Liver (tissue), 9 donors: ENCODE measurements around the gene SIL1. TPM values are rescaled to one million over a fixed set of nuclear protein-coding genes. Genes with fewer than 3 reads are reported as not detected.

Experiments
- DNase-seq: peaks from one replicate; pipeline ENCODE4 v3.0.0-alpha.2; 2017; ENCODE audit warnings: low spot score
- H3K27ac ChIP-seq, 2 donors: one replicate each; pipeline ENCODE4 v1.7.0; 2013; ENCODE audit warnings: inconsistent platforms in 2 of 2, low read length in 2 of 2, control low read depth in 1 of 2, low read depth in 1 of 2, mild to moderate bottlenecking in 1 of 2
- H3K27me3 ChIP-seq, 4 donors: one replicate each; pipeline versions ENCODE4 v1.6.1 to v1.7.0; 2013; ENCODE audit warnings: low read length in 3 of 4, inconsistent platforms in 1 of 4, mild to moderate bottlenecking in 1 of 4, moderate library complexity in 1 of 4; ENCODE audit not compliant: control insufficient read depth in 4 of 4, insufficient read depth in 4 of 4
- H3K36me3 ChIP-seq, 4 donors: one replicate each; pipeline versions ENCODE4 v1.6.1 to v1.7.0; 2013; ENCODE audit warnings: low read length in 3 of 4, mild to moderate bottlenecking in 3 of 4, low read depth in 1 of 4, moderate library complexity in 1 of 4; ENCODE audit not compliant: control insufficient read depth in 4 of 4, insufficient read depth in 3 of 4
- H3K4me1 ChIP-seq, 4 donors: one replicate each; pipeline versions ENCODE4 v1.6.1 to v1.7.0; 2013; ENCODE audit warnings: low read length in 3 of 4, mild to moderate bottlenecking in 3 of 4, moderate library complexity in 1 of 4; ENCODE audit not compliant: control insufficient read depth in 4 of 4, insufficient read depth in 4 of 4
- H3K4me3 ChIP-seq, 3 donors: one replicate each; pipeline versions ENCODE4 v1.6.1 to v1.7.0; 2013; ENCODE audit warnings: low read length in 3 of 3, control low read depth in 1 of 3, low read depth in 1 of 3, mild to moderate bottlenecking in 1 of 3
- H3K9ac ChIP-seq, 2 donors: one replicate each; pipeline ENCODE4 v1.7.0; 2013; ENCODE audit warnings: low read length in 2 of 2, mild to moderate bottlenecking in 2 of 2, moderate library complexity in 2 of 2, control low read depth in 1 of 2, low read depth in 1 of 2
- H3K9me3 ChIP-seq, 4 donors: one replicate each; pipeline versions ENCODE4 v1.6.1 to v1.7.0; 2013; ENCODE audit warnings: low read length in 3 of 4; ENCODE audit not compliant: control insufficient read depth in 4 of 4
- EGR1 ChIP-seq, 2 donors: IDR thresholded peaks; 2 replicates each; pipeline ENCODE4 v1.6.1; 2016 to 2018; ENCODE audit warnings: antibody characterized with exemption in 2 of 2, low read depth in 2 of 2
- FOXA1 ChIP-seq: IDR thresholded peaks from 2 replicates; pipeline ENCODE4 v1.6.1; 2016; ENCODE audit warnings: antibody characterized with exemption
- FOXA2 ChIP-seq: IDR thresholded peaks from 2 replicates; pipeline ENCODE4 v1.6.1; 2016; ENCODE audit warnings: antibody characterized with exemption
- HNF4A ChIP-seq, 2 donors: conservative IDR thresholded peaks; 2 replicates each; pipeline ENCODE4 v1.6.1; 2016; ENCODE audit warnings: antibody characterized with exemption in 2 of 2, mild to moderate bottlenecking in 2 of 2
- HNF4G ChIP-seq: IDR thresholded peaks from 2 replicates; pipeline ENCODE4 v1.6.1; 2016; ENCODE audit warnings: antibody characterized with exemption
- NR2F2 ChIP-seq: IDR thresholded peaks from 2 replicates; pipeline ENCODE4 v1.6.1; 2016; ENCODE audit warnings: antibody characterized with exemption
- RAD21 ChIP-seq, 2 donors: IDR thresholded peaks; 2 replicates each; pipeline ENCODE4 v1.6.1; 2016; ENCODE audit warnings: antibody characterized with exemption in 2 of 2, mild to moderate bottlenecking in 2 of 2
- RXRA ChIP-seq, 2 donors: IDR thresholded peaks; 2 replicates each; pipeline ENCODE4 v1.6.1; 2017 to 2018; ENCODE audit warnings: antibody characterized with exemption in 2 of 2, mild to moderate bottlenecking in 1 of 2
- SP1 ChIP-seq: IDR thresholded peaks from 2 replicates; pipeline ENCODE4 v1.6.1; 2018; ENCODE audit warnings: antibody characterized with exemption, mild to moderate bottlenecking
- TAF1 ChIP-seq: conservative IDR thresholded peaks from 2 replicates; pipeline ENCODE4 v1.6.1; 2016; ENCODE audit warnings: antibody characterized with exemption, mild to moderate bottlenecking
- YY1 ChIP-seq: IDR thresholded peaks from 2 replicates; pipeline ENCODE4 v1.6.1; 2016; ENCODE audit warnings: antibody characterized with exemption, mild to moderate bottlenecking
- WGBS: extraction: QIAGEN DNeasy Blood & Tissue Kit; methylation state at CpG from one replicate; pipeline ENCODE4 v1.1.7; 2013; 5-methylcytosine and 5-hydroxymethylcytosine counted together
- polyA plus RNA-seq, 2 donors: library from polyadenylated mRNA; stranded (reverse) in 1 of 2; unstranded in 1 of 2; fragments of 200-250 nt in 1 of 2; fragments of >200 nt in 1 of 2; fragmentation: Nextera tagmentation in 1 of 2; extraction: Ambion mirVana in 1 of 2; gene quantifications; one replicate each; pipeline versions ENCODE4 v1.2.1 to v1.2.3, GENCODE V29; 2013 to 2015
- total RNA-seq, 2 donors: library from RNA; depleted of rRNA; stranded (reverse); fragments of >200 nt; gene quantifications; one replicate each; pipeline ENCODE4 v1.2.3, GENCODE V29; 2014
- TF ChIP-seq, protein P1 (sequence below): IDR thresholded peaks from 2 replicates; pipeline ENCODE4 v1.6.1; 2016; ENCODE audit warnings: antibody characterized with exemption
- TF ChIP-seq, protein P2 (sequence below): IDR thresholded peaks from 2 replicates; pipeline ENCODE4 v1.6.1; 2016; ENCODE audit warnings: antibody characterized with exemption
- TF ChIP-seq, protein P3 (sequence below): fragments of 150-350 bp; IDR thresholded peaks from 2 replicates; pipeline ENCODE4 v1.5.1; 2017; ENCODE audit warnings: improper control_type of control experiment, low read depth, low read length; ENCODE audit not compliant: missing input control
- TF ChIP-seq, protein P4 (sequence below): IDR thresholded peaks from 2 replicates; pipeline ENCODE4 v1.6.1; 2016; ENCODE audit warnings: antibody characterized with exemption
- TF ChIP-seq, protein P5 (sequence below): IDR thresholded peaks from 2 replicates; pipeline ENCODE4 v1.6.1; 2016; ENCODE audit warnings: antibody characterized with exemption, mild to moderate bottlenecking
- donor health status: healthy.
- donor health status: healthy.
- donor health status: healthy.
- donor health status: healthy.
- donor health status: healthy.

The SIL1 gene
- total and polyA plus RNA-seq, 4 donors: 38.1 to 95.1 (median 76.2) TPM

DNA sequence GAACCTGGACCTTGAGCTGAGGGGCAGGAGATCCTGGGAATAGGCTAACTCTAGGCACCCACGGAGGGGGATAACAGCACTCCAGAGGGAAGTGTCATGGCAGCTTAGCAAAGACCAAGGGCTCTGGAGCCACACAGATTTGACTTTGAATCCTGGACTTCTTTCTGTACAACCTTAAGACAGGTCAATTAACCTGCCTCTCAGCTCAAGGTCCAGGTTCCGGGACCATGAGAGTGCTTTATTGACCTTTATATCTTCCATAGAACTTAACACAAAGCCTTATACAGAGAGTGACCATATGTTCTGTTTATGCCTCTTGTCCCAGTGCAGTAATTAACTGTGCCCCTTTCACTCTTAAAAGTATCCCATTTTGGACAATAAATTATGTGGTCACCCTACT is 232.5 kb downstream of the SIL1 start:
- Histone ChIP-seq H3K9ac (no peak overlapping the region), H3K27ac (no peak overlapping the region), H3K36me3 (no peaks in the 10 kb centered on the region), H3K4me1 (no peaks in the 10 kb centered on the region), H3K9me3 (no peaks in the 10 kb centered on the region), H3K4me3 (no peak overlapping the region), H3K27me3 (no peaks in the 10 kb centered on the region)
- whole genome bisulfite sequencing: 94% methylated on average over 2 of the region's 2 CpGs
- DNase-seq: no peak
- TF ChIP-seq TAF1 (no peak), FOXA2 (no peak)

DNA sequence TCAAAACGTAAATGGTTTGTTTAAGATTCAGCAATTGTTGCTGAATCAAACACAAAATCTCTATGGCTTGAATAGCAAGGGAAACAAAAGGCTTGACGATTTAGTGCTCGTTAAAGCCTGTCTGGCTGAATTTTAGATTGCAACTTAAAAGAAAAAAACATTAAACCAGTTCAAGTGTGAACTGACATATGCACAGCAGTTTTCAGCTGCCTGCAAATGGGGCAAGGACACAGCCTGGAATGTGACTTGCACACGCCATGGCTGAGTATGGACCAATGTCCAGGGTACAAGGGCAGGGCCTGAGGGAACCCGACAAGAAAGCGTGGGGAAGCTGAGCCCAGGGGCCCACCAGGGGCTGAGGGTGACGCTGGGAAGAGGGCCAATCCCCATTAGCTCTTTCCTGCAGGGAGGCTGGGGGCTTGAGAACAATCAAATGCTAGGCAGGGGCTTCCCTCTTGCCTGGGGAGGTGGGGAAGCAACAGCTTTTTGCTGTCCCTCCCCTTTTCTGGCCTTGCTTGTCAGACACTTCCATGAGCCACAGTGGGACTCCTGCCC is 233.4 kb downstream of the SIL1 start:
- Histone ChIP-seq H3K9me3 (no peaks in the 10 kb centered on the region), H3K27me3 (no peaks in the 10 kb centered on the region), H3K4me3 (no peak overlapping the region), H3K27ac (no peak overlapping the region), H3K9ac (no peak overlapping the region), H3K36me3 (no peaks in the 10 kb centered on the region), H3K4me1 (no peaks in the 10 kb centered on the region)
- DNase-seq: no peak
- TF ChIP-seq, protein P1, sequence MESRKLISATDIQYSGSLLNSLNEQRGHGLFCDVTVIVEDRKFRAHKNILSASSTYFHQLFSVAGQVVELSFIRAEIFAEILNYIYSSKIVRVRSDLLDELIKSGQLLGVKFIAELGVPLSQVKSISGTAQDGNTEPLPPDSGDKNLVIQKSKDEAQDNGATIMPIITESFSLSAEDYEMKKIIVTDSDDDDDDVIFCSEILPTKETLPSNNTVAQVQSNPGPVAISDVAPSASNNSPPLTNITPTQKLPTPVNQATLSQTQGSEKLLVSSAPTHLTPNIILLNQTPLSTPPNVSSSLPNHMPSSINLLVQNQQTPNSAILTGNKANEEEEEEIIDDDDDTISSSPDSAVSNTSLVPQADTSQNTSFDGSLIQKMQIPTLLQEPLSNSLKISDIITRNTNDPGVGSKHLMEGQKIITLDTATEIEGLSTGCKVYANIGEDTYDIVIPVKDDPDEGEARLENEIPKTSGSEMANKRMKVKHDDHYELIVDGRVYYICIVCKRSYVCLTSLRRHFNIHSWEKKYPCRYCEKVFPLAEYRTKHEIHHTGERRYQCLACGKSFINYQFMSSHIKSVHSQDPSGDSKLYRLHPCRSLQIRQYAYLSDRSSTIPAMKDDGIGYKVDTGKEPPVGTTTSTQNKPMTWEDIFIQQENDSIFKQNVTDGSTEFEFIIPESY: no peak
- no peak for TF ChIP-seq RXRA (IDR thresholded peaks at IDR 0.05)
- TF ChIP-seq, protein P2, sequence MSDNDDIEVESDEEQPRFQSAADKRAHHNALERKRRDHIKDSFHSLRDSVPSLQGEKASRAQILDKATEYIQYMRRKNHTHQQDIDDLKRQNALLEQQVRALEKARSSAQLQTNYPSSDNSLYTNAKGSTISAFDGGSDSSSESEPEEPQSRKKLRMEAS: no peak
- no peak for TF ChIP-seq TAF1
- TF ChIP-seq RAD21 (IDR thresholded peaks at IDR 0.05): no peak
- no peak for TF ChIP-seq FOXA2
- TF ChIP-seq HNF4A (conservative IDR thresholded peaks at IDR 0.05): no peak
- TF ChIP-seq EGR1 (IDR thresholded peaks at IDR 0.05; ENCODE audit: low read depth in 2 of 2): no peak
- TF ChIP-seq FOXA1: no peak
- no peak for TF ChIP-seq SP1
- TF ChIP-seq, protein P3, sequence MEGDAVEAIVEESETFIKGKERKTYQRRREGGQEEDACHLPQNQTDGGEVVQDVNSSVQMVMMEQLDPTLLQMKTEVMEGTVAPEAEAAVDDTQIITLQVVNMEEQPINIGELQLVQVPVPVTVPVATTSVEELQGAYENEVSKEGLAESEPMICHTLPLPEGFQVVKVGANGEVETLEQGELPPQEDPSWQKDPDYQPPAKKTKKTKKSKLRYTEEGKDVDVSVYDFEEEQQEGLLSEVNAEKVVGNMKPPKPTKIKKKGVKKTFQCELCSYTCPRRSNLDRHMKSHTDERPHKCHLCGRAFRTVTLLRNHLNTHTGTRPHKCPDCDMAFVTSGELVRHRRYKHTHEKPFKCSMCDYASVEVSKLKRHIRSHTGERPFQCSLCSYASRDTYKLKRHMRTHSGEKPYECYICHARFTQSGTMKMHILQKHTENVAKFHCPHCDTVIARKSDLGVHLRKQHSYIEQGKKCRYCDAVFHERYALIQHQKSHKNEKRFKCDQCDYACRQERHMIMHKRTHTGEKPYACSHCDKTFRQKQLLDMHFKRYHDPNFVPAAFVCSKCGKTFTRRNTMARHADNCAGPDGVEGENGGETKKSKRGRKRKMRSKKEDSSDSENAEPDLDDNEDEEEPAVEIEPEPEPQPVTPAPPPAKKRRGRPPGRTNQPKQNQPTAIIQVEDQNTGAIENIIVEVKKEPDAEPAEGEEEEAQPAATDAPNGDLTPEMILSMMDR: no peak
- TF ChIP-seq, protein P4, sequence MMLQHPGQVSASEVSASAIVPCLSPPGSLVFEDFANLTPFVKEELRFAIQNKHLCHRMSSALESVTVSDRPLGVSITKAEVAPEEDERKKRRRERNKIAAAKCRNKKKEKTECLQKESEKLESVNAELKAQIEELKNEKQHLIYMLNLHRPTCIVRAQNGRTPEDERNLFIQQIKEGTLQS: no peak
- 81% methylated on average over 7 of the region's 7 CpGs for WGBS

DNA sequence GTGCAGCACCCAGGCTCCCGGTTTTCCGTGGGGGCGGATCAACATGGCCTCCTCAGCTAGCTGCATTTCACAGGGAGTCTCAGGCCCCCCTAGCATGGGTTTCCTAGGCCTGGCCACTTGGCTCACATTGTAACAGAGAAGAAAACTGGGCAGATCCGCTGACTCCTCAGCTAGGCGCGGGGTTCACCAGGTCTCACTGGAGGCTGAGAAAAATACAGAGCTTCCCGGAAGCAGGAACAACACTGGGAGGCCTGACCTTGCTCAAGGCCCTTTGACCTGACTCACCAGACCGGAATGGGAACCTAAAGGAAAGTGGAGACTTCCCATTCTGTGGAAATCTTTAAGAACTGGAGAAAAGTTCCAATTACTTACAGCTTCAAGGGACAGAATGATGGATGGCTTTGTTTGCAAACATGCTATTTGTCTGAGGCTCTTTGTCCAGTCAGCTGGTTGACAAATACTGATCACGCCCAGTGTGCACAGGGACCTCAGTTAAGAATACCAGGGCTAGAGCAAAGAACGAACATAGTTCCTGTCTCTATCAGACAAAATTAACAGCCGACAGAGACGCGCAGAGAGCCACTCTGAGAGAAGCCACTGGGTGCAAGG is 234.3 kb downstream of the SIL1 start:
- Histone ChIP-seq H3K9me3 (no peaks in the 10 kb centered on the region), H3K36me3 (no peaks in the 10 kb centered on the region), H3K27me3 (no peaks in the 10 kb centered on the region), H3K9ac (no peak overlapping the region), H3K27ac (no peak overlapping the region), H3K4me3 (no peak overlapping the region), H3K4me1 (no peaks in the 10 kb centered on the region)
- 84% methylated on average over 13 of the region's 13 CpGs for WGBS
- DNase-seq: no peak
- TF ChIP-seq FOXA1: no peak
- peak; percentile 98 for TF ChIP-seq NR2F2
- no peak for TF ChIP-seq YY1
- TF ChIP-seq RAD21 (IDR thresholded peaks at IDR 0.05): peak in 1 of 2 donors; percentile 32
- no peak for TF ChIP-seq HNF4G
- no peak for TF ChIP-seq FOXA2
- peak; percentile 22 for TF ChIP-seq SP1
- TF ChIP-seq, protein P3: no peak
- TF ChIP-seq, protein P5, sequence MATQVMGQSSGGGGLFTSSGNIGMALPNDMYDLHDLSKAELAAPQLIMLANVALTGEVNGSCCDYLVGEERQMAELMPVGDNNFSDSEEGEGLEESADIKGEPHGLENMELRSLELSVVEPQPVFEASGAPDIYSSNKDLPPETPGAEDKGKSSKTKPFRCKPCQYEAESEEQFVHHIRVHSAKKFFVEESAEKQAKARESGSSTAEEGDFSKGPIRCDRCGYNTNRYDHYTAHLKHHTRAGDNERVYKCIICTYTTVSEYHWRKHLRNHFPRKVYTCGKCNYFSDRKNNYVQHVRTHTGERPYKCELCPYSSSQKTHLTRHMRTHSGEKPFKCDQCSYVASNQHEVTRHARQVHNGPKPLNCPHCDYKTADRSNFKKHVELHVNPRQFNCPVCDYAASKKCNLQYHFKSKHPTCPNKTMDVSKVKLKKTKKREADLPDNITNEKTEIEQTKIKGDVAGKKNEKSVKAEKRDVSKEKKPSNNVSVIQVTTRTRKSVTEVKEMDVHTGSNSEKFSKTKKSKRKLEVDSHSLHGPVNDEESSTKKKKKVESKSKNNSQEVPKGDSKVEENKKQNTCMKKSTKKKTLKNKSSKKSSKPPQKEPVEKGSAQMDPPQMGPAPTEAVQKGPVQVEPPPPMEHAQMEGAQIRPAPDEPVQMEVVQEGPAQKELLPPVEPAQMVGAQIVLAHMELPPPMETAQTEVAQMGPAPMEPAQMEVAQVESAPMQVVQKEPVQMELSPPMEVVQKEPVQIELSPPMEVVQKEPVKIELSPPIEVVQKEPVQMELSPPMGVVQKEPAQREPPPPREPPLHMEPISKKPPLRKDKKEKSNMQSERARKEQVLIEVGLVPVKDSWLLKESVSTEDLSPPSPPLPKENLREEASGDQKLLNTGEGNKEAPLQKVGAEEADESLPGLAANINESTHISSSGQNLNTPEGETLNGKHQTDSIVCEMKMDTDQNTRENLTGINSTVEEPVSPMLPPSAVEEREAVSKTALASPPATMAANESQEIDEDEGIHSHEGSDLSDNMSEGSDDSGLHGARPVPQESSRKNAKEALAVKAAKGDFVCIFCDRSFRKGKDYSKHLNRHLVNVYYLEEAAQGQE: no peak
- no peak for TF ChIP-seq RXRA (IDR thresholded peaks at IDR 0.05)
- TF ChIP-seq EGR1 (IDR thresholded peaks at IDR 0.05; ENCODE audit: low read depth in 2 of 2): no peak
- TF ChIP-seq, protein P2: peak; percentile 21
